GM23338 (cell line): ENCODE results near the gene SUV39H1. TPM values are rescaled to one million over a fixed set of nuclear protein-coding genes. Genes with fewer than 3 reads are reported as not detected.

Source experiments
- ATAC-seq: fragments of 200-7000 bp; cut with Tn5 transposase; 3 replicates; pipeline ENCODE4 v1.9.1; 2020
- DNase-seq: peaks from one replicate; pipeline ENCODE4 v3.0.0-alpha.2; 2015; ENCODE audit warnings: low spot score
- H2AFZ ChIP-seq: fragments of 200-600 bp; sonication (generic); 2 replicates; pipeline ENCODE4 v1.8.0; 2016; ENCODE audit warnings: antibody characterized with exemption, mild to moderate bottlenecking, moderate library complexity
- H3F3A ChIP-seq: fragments of 200-600 bp; sonication (generic); replicated peaks from 2 replicates; pipeline ENCODE4 v1.8.0; 2017; ENCODE audit warnings: antibody characterized with exemption, mixed run types, low read depth
- H3K27ac ChIP-seq: fragments of 200-600 bp; sonication (generic); 2 replicates; pipeline ENCODE4 v1.6.1; 2016; ENCODE audit warnings: low read depth
- H3K27me3 ChIP-seq: fragments of 200-600 bp; sonication (generic); 2 replicates; pipeline ENCODE4 v1.8.0; 2016; ENCODE audit warnings: mild to moderate bottlenecking, mixed run types, moderate library complexity; ENCODE audit not compliant: insufficient read depth
- H3K36me3 ChIP-seq: fragments of 200-600 bp; sonication (generic); 2 replicates; pipeline ENCODE4 v1.8.0; 2016; ENCODE audit warnings: mild to moderate bottlenecking; ENCODE audit not compliant: insufficient read depth
- H3K4me1 ChIP-seq: fragments of 200-600 bp; sonication (generic); 2 replicates; pipeline ENCODE4 v1.8.0; 2016; ENCODE audit warnings: mild to moderate bottlenecking, moderate library complexity; ENCODE audit not compliant: insufficient read depth
- H3K4me2 ChIP-seq: fragments of 200-600 bp; sonication (generic); 2 replicates; pipeline ENCODE4 v1.7.1; 2017; ENCODE audit warnings: mixed run types
- H3K4me3 ChIP-seq: fragments of 200-600 bp; sonication (generic); 2 replicates; pipeline ENCODE4 v1.6.1; 2016; ENCODE audit warnings: mixed run types
- H3K79me2 ChIP-seq: fragments of 200-600 bp; sonication (generic); replicated peaks from 2 replicates; pipeline ENCODE4 v1.8.0; 2017; ENCODE audit warnings: mild to moderate bottlenecking; ENCODE audit not compliant: insufficient read depth
- H3K9me2 ChIP-seq: fragments of 200-600 bp; sonication (generic); 2 replicates; pipeline ENCODE4 v1.8.0; 2017; ENCODE audit not compliant: insufficient read depth
- H4K20me1 ChIP-seq: fragments of 200-600 bp; sonication (generic); replicated peaks from 2 replicates; pipeline ENCODE4 v1.8.0; 2017; ENCODE audit warnings: mild to moderate bottlenecking; ENCODE audit not compliant: insufficient read depth
- H3K27ac Mint-ChIP-seq: 2 replicates; pipeline ENCODE4 v1.8.0; 2020; ENCODE audit warnings: inconsistent platforms, mild to moderate bottlenecking, moderate library complexity, mixed read lengths
- H3K27me3 Mint-ChIP-seq: 3 replicates; pipeline ENCODE4 v1.8.0; 2022; ENCODE audit warnings: low read depth, mild to moderate bottlenecking, moderate library complexity, mixed read lengths, inconsistent platforms; ENCODE audit not compliant: insufficient read depth, poor library complexity
- H3K36me3 Mint-ChIP-seq: 3 replicates; pipeline ENCODE4 v1.8.0; 2021; ENCODE audit warnings: low read depth, mild to moderate bottlenecking, inconsistent platforms, moderate library complexity, mixed read lengths
- H3K4me1 Mint-ChIP-seq: 3 replicates; pipeline ENCODE4 v1.8.0; 2020; ENCODE audit warnings: mild to moderate bottlenecking, inconsistent platforms, mixed read lengths
- H3K4me3 Mint-ChIP-seq: 3 replicates; pipeline ENCODE4 v1.8.0; 2021; ENCODE audit warnings: moderate library complexity, mild to moderate bottlenecking, inconsistent platforms, mixed read lengths
- H3K9me3 Mint-ChIP-seq: 3 replicates; pipeline ENCODE4 v1.8.0; 2020; ENCODE audit warnings: moderate library complexity, mild to moderate bottlenecking, inconsistent platforms, mixed read lengths
- CREB1 ChIP-seq: fragments of 250-450 bp; sonication (Bioruptor Pico); IDR thresholded peaks from 2 replicates; pipeline ENCODE4 v1.5.0; 2020; ENCODE audit warnings: low read depth, mild to moderate bottlenecking, moderate library complexity
- CTCF ChIP-seq, 2 experiments: fragments of 200-600 bp in 1 of 2; sonication (generic) in 1 of 2; conservative IDR thresholded peaks; 2 replicates each; pipeline versions ENCODE4 v1.5.1 to v1.6.1; 2016 to 2017; ENCODE audit warnings: antibody characterized with exemption in 2 of 2, low read depth in 2 of 2, mild to moderate bottlenecking in 2 of 2, moderate library complexity in 1 of 2
- ETS1 ChIP-seq: IDR thresholded peaks from 2 replicates; pipeline ENCODE4 v1.6.1; 2016; ENCODE audit warnings: antibody characterized with exemption
- EZH2 ChIP-seq: fragments of 200-600 bp; sonication (generic); IDR thresholded peaks from one replicate; pipeline ENCODE4 v1.8.0; 2017; ENCODE audit warnings: antibody characterized with exemption, mild to moderate bottlenecking, low read depth; ENCODE audit not compliant: unreplicated experiment
- EZH2phosphoT487 ChIP-seq: fragments of 200-600 bp; sonication (generic); IDR thresholded peaks from one replicate; pipeline ENCODE4 v1.8.1; 2018; ENCODE audit warnings: antibody characterized with exemption; ENCODE audit not compliant: unreplicated experiment
- JUNB ChIP-seq: IDR thresholded peaks from one replicate; pipeline ENCODE4 v1.6.1; 2016; ENCODE audit warnings: antibody characterized with exemption; ENCODE audit not compliant: unreplicated experiment
- NANOG ChIP-seq: IDR thresholded peaks from 2 replicates; pipeline ENCODE4 v1.6.1; 2016; ENCODE audit warnings: antibody characterized with exemption, borderline replicate concordance
- POLR2AphosphoS5 ChIP-seq: IDR thresholded peaks from 2 replicates; pipeline ENCODE4 v1.6.1; 2016; ENCODE audit warnings: antibody characterized with exemption, low read depth
- REST ChIP-seq: IDR thresholded peaks from one replicate; pipeline ENCODE4 v1.6.1; 2018; ENCODE audit warnings: antibody characterized with exemption; ENCODE audit not compliant: unreplicated experiment
- STAT1 ChIP-seq: IDR thresholded peaks from one replicate; pipeline ENCODE4 v1.6.1; 2016; ENCODE audit warnings: antibody characterized with exemption; ENCODE audit not compliant: unreplicated experiment
- ZNF114 ChIP-seq: fragments of 250-450 bp; sonication (Bioruptor Pico); IDR thresholded peaks from 2 replicates; pipeline ENCODE4 v1.5.0; 2020; ENCODE audit warnings: mild to moderate bottlenecking, moderate library complexity
- ZNF331 ChIP-seq: fragments of 250-450 bp; sonication (Bioruptor Pico); IDR thresholded peaks from 2 replicates; pipeline ENCODE4 v1.5.0; 2020; ENCODE audit warnings: low read depth, mild to moderate bottlenecking, moderate library complexity
- ZNF462 ChIP-seq: fragments of 250-450 bp; sonication (Bioruptor Pico); IDR thresholded peaks from 2 replicates; pipeline ENCODE4 v1.5.0; 2020; ENCODE audit warnings: mild to moderate bottlenecking, moderate library complexity
- polyA plus RNA-seq: library from polyadenylated mRNA; unstranded; fragments of >200 nt; fragmentation: Nextera tagmentation; extraction: Ambion mirVana; gene quantifications from 2 replicates; pipeline ENCODE4 v1.2.1, GENCODE V29; 2016
- total RNA-seq: library from RNA; depleted of rRNA; stranded (reverse); fragments of >200 nt; shearing (Covaris generic); gene quantifications from 2 replicates; pipeline ENCODE4 v1.2.3, GENCODE V29; 2014

SUV39H1 gene
- total and polyA plus RNA-seq, 2 experiments from 2014 or later = 9.5 to 15.2 TPM

- no peaks in the 10 kb centered on the region for H3K36me3 Mint-ChIP-seq
- H3K4me1 ChIP-seq = peaks cover 5% of the 10 kb centered on the region; the same call in 1 of the 2 replicates
- TF ChIP-seq ETS1 (no peak), EZH2phosphoT487 (no peak), JUNB (no peak), STAT1 (no peak), ZNF462 (no peak), CTCF (conservative IDR thresholded peaks at IDR 0.05; ENCODE audit: low read depth in 2 of 2) (no peak), CREB1 (no peak), ZNF114 (CRISPR knock-in tag) (no peak), ZNF331 (CRISPR knock-in tag) (no peak), NANOG (no peak), POLR2AphosphoS5 (no peak), REST (no peak), EZH2 (no peak)
- DNase-seq = no peak
- H3K27me3 Mint-ChIP-seq = no peaks in the 10 kb centered on the region
- ATAC-seq = no peak
- H3K9me2 ChIP-seq = no peaks in the 10 kb centered on the region
- H3K27ac Mint-ChIP-seq = no peak overlapping the region
- H3K4me3 ChIP-seq = peak overlapping the region; percentile 24; the same call in 1 of the 2 replicates
- H3K9me3 Mint-ChIP-seq = no peaks in the 10 kb centered on the region; the same call in 2 of the 3 replicates
- no peaks in the 10 kb centered on the region for H3F3A ChIP-seq
- H3K36me3 ChIP-seq = no peaks in the 10 kb centered on the region
- peak overlapping the region; percentile 27 for H3K4me3 Mint-ChIP-seq
- no peak overlapping the region for H3K4me2 ChIP-seq
- H3K27me3 ChIP-seq = no peaks in the 10 kb centered on the region
- H4K20me1 ChIP-seq = no peaks in the 10 kb centered on the region
- no peaks in the 10 kb centered on the region for H3K79me2 ChIP-seq
- peak overlapping the region; percentile 74; the same call in 1 of the 2 replicates for H2AFZ ChIP-seq
- no peak overlapping the region for H3K27ac ChIP-seq
- peaks cover 9% of the 10 kb centered on the region; the same call in 2 of the 3 replicates for H3K4me1 Mint-ChIP-seq
Observed at GRCh38 chrX:48736878-48737212, 40.3 kb downstream of the SUV39H1 start.
